Heart left ventricle (tissue), 16 donors: ENCODE results near the gene NDUFV3. TPM values are rescaled to one million over a fixed set of nuclear protein-coding genes. Genes with fewer than 3 reads are reported as not detected.

Experiments used
- ATAC-seq, 4 donors: fragments of 200-7000 bp; cut with Tn5 transposase; one replicate each; pipeline ENCODE4 v1.9.1; 2020 to 2022; ENCODE audit warnings: moderate library complexity in 4 of 4, mild to moderate bottlenecking in 3 of 4, moderate number of reproducible peaks in 1 of 4
- DNase-seq, 5 donors: peaks; one replicate each; pipeline ENCODE4 v3.0.0-alpha.2; 2020
- H3K27ac ChIP-seq, 12 donors: fragments of 200-600 bp; sonication (generic) in 4 of 12; one replicate each; pipeline versions ENCODE4 v1.5.0 to v1.8.0; 2016 to 2022; ENCODE audit warnings: mild to moderate bottlenecking in 2 of 12
- H3K27me3 ChIP-seq, 9 donors: fragments of 200-600 bp; sonication (generic) in 2 of 9; one replicate each; pipeline versions ENCODE4 v1.5.1 to v1.8.0; 2016 to 2022; ENCODE audit warnings: mild to moderate bottlenecking in 3 of 9
- H3K36me3 ChIP-seq, 9 donors: fragments of 200-600 bp; sonication (generic) in 2 of 9; one replicate each; pipeline versions ENCODE4 v1.5.0 to v1.8.0; 2018 to 2022; ENCODE audit warnings: mild to moderate bottlenecking in 2 of 9
- H3K4me1 ChIP-seq, 12 donors: fragments of 200-600 bp; sonication (generic) in 4 of 12; one replicate each; pipeline versions ENCODE4 v1.5.0 to v1.8.0; 2016 to 2022; ENCODE audit warnings: mild to moderate bottlenecking in 3 of 12
- H3K4me3 ChIP-seq, 12 donors: fragments of 200-600 bp; sonication (generic) in 4 of 12; one replicate each; pipeline versions ENCODE4 v1.5.0 to v1.8.0; 2017 to 2022; ENCODE audit warnings: mild to moderate bottlenecking in 9 of 12, moderate library complexity in 4 of 12
- H3K9me3 ChIP-seq, 12 donors: fragments of 200-600 bp; sonication (generic) in 4 of 12; one replicate each; pipeline versions ENCODE4 v1.5.0 to v1.8.0; 2016 to 2022; ENCODE audit warnings: mild to moderate bottlenecking in 1 of 12
- CTCF ChIP-seq, 12 donors: fragments of 200-600 bp; sonication (generic) in 4 of 12; IDR thresholded peaks; one replicate each; pipeline versions ENCODE4 v1.5.0 to v1.8.0; 2018 to 2022; ENCODE audit warnings: antibody characterized with exemption in 12 of 12, mild to moderate bottlenecking in 5 of 12
- POLR2A ChIP-seq, 2 donors: fragments of 450-650 bp; IDR thresholded peaks; one replicate each; pipeline ENCODE4 v1.6.1; 2017; ENCODE audit warnings: antibody characterized with exemption in 2 of 2, mild to moderate bottlenecking in 2 of 2, moderate library complexity in 2 of 2
- WGBS, 4 donors: extraction: QIAGEN DNeasy Blood & Tissue Kit in 2 of 4; methylation state at CpG; one replicate each; pipeline versions ENCODE4 v1.1.5 to v1.1.7; 2013 to 2018; 5-methylcytosine and 5-hydroxymethylcytosine counted together
- intact Hi-C, 10 donors: fragments of 100-400 bp; cut with DNase I; formaldehyde crosslinking; loops; one replicate each; pipeline versions ENCODE4 v1.11.1 to v1.14.2; 2022
- polyA plus RNA-seq, 2 donors: library from polyadenylated mRNA; stranded (reverse); fragments of 200-250 nt; gene quantifications; one replicate each; pipeline ENCODE4 v1.2.3, GENCODE V29; 2013
- total RNA-seq, 9 donors: library from RNA; depleted of rRNA in 2 of 9; stranded (reverse); fragments of >200 nt in 2 of 9; fragmentation: NEBNext Ultra II Directional in 3 of 9; extraction: Animal tissue kit (Norgen Biotek cat#: 25700) in 3 of 9; gene quantifications; one replicate each; pipeline versions ENCODE4 v1.1.0 to v1.2.4, GENCODE V29; 2016 to 2023
- donor health status: ischemic (EF 13 %, LVEDD 7.1; RV severe dilation, severe dysfunction).
- donor health status: healthy with polysubstance abuse.
- donor health status: DM: no; HTN: yes; CAD: no.
- donor health status: DM: no; HTN: no; CAD: no.
- donor health status: ischemic (EF 25% LVEDD 6.9; RV normal size, moderate dysfunction).
- donor health status: ischemic (EF 25% LVEDD 5.7; RV mildly dilated, moderate dysfunction).
- donor health status: healthy.
- donor health status: DM: yes; HTN: yes; CAD: no.
- donor health status: ischemic (EF 35%, LVEDD 5.7; RV mildly dilated, moderate dysfunction).
- donor health status: nonischemic (EF 11% LVEDD 7.7; RV severe dilation, severe dysfunction).
- donor health status: DM: yes; HTN: yes; CAD: no.
- donor health status: PGD.
- donor health status: ischemic (EF 29% LVEDD 5.4; RV normal size, mild dysfunction).
- donor health status: nonischemic (EF 23%, LVEDD 6.1; RV moderate dilation, normal function).

Gene NDUFV3
- total and polyA plus RNA-seq, 11 donors: 22.7 to 62.8 (median 50.4) TPM

DNA sequence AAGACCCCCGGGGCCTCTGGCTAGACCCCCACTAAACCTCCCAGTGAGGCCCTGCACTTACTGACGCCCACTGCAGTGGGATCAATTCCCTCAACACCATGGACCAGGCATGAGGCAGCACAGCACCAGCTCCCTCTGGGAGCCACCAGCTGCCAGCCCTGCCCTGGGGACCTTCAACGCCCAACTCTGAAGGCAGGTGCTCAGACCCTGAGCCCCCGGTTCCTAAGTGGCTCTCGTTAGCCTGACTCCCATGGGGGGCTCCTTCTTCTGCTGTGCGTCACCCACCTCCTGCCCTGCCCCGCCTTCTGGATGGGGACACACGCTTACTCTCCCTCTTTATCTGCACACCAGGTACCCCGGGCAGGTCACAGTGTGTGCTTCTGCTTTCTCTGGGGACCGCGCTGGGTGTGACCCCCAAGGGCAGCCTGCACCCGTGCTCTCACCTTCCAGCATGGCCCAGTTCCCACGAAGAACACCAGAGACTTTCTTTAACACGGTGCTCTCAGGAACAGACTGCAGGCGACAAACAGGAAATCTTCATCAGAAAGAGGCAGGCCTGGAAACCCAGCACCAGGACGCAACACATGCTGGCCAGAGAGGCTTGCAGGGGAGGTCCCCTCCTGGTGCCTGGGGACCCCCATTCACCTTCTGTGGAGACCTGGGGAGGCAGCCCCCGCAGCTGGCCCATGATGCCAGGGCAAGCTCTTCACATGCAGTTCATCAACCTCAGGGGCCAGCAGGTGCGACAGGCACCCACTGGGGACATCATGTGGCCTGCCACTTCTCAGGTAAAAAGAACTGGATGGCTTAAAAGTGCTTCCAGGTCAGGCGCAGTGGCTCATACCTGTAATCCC, 41.1 kb upstream of the NDUFV3 start:
- DNase-seq: no peak
- WGBS, 4 donors: 91 to 96% (median 95%) methylated on average over 17 to 19 of the region's 19 CpGs
- Histone ChIP-seq H3K36me3 (peaks cover 0 to 91% (median 81%) of the 10 kb centered on the region in 9 donors), H3K4me3 (no peak overlapping the region), H3K27me3 (no peaks in the 10 kb centered on the region), H3K27ac (no peak overlapping the region), H3K9me3 (no peaks in the 10 kb centered on the region), H3K4me1 (no peaks in the 10 kb centered on the region)
- ATAC-seq: no peak
- TF ChIP-seq CTCF (IDR thresholded peaks at IDR 0.05) (no peak), POLR2A (IDR thresholded peaks at IDR 0.05) (no peak)
- intact Hi-C loops: no loop called here

- WGBS, 4 donors: 96 to 99% (median 98%) methylated on average over 14 to 20 of the region's 20 CpGs
- DNase-seq: no peak
- intact Hi-C loops: no loop called here
- Histone ChIP-seq H3K4me1 (no peaks in the 10 kb centered on the region), H3K36me3 (peaks cover 0 to 92% (median 85%) of the 10 kb centered on the region in 9 donors), H3K9me3 (no peaks in the 10 kb centered on the region), H3K4me3 (no peak overlapping the region), H3K27me3 (no peaks in the 10 kb centered on the region), H3K27ac (no peak overlapping the region)
- no peak for ATAC-seq
- TF ChIP-seq CTCF (IDR thresholded peaks at IDR 0.05) (no peak), POLR2A (IDR thresholded peaks at IDR 0.05) (no peak)
Measured at GRCh38 chr21:42852925-42853570, 40.1 kb upstream of the NDUFV3 start.

GRCh38 chr21:42853621-42854020, 39.5 kb upstream of the NDUFV3 start:
- no peaks in the 10 kb centered on the region for H3K27me3 ChIP-seq
- DNase-seq: no peak
- no peak for TF ChIP-seq POLR2A (IDR thresholded peaks at IDR 0.05)
- no peak for TF ChIP-seq CTCF (IDR thresholded peaks at IDR 0.05)
- H3K27ac ChIP-seq: no peak overlapping the region
- no peak overlapping the region for H3K4me3 ChIP-seq
- intact Hi-C loops: no loop called here
- no peaks in the 10 kb centered on the region for H3K4me1 ChIP-seq
- WGBS, 4 donors: 93 to 97% (median 95%) methylated on average over 14 to 20 of the region's 20 CpGs
- H3K9me3 ChIP-seq: no peaks in the 10 kb centered on the region
- ATAC-seq: no peak
- H3K36me3 ChIP-seq: peaks cover 0 to 95% (median 91%) of the 10 kb centered on the region in 9 donors

DNA sequence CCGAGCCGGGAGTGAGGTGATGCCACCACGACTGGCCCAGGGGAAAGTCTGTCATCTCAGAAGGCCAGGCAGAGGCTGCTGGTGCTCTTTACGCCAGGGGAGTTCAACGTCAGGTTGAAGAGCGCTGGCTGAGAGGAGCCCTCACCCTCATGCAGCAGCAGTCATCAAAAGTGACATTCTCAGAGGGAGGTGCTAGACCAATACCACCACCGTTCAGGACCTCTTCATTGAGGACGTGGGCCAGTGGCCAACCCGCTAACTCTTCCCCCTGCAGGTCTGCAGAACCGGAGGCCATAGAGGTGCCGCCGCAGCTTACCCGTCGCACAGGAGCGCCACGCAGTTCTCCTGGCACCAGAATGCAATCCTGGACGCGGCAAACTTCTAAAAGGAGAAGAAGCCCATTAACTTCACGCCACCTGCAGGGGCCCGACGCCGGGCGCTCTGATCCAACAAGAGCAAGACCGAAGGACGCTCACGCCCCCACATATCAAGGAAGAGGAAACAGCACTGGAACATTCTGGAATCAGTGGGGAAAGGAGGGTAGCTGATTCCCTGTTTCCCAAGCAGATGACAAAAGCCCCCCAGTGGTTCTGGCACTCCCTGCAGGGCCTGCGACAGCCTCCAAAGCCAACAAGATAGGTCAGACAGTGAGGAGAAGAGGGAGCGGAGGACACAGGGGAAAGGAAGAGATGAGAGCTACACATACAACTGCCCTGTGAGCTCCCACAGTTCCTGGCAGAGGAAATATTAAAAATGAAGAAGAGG, 38.7 kb upstream of the NDUFV3 start:
- ATAC-seq (no peak), DNase-seq (no peak)
- TF ChIP-seq POLR2A (IDR thresholded peaks at IDR 0.05): no peak
- no peak for TF ChIP-seq CTCF (IDR thresholded peaks at IDR 0.05)
- intact Hi-C loops: no loop called here
- Histone ChIP-seq H3K4me3 (no peak overlapping the region), H3K4me1 (no peaks in the 10 kb centered on the region), H3K27me3 (no peaks in the 10 kb centered on the region), H3K36me3 (peaks cover 0 to 99% (median 94%) of the 10 kb centered on the region in 9 donors), H3K27ac (no peak overlapping the region), H3K9me3 (no peaks in the 10 kb centered on the region)
- WGBS, 4 donors: 95 to 96% (median 95%) methylated on average over 23 to 28 of the region's 28 CpGs
